Thyroid gland (tissue), 4 donors: ENCODE results near the gene CAMTA2. TPM values are rescaled to one million over a fixed set of nuclear protein-coding genes. Genes with fewer than 3 reads are reported as not detected.
"Not testable (repeated sequence)": the region's sequence is repeated elsewhere in the genome, so short reads cannot be mapped to it uniquely, and the experiment has no call there.

ENCODE experiments used
- DNase-seq, 2 donors: peaks; one replicate each; pipeline ENCODE4 v3.0.0-alpha.2; 2019
- H3K27ac ChIP-seq, 3 donors: fragments of 200-600 bp; sonication (generic); 1 replicate in 2 of 3; 2 replicates in 1 of 3; pipeline ENCODE4 v1.5.1; 2016 to 2019; ENCODE audit warnings: mild to moderate bottlenecking in 1 of 3, moderate library complexity in 1 of 3
- H3K27me3 ChIP-seq: fragments of 200-600 bp; sonication (generic); one replicate; pipeline ENCODE4 v1.5.1; 2019
- H3K36me3 ChIP-seq, 2 donors: fragments of 200-600 bp; sonication (generic); one replicate each; pipeline ENCODE4 v1.5.1; 2016 to 2019
- H3K4me1 ChIP-seq, 2 donors: fragments of 200-600 bp; sonication (generic); one replicate each; pipeline ENCODE4 v1.5.1; 2017 to 2019
- H3K4me3 ChIP-seq, 3 donors: fragments of 200-600 bp; sonication (generic); replicated peaks in 1 of 3; 1 replicate in 2 of 3; 2 replicates in 1 of 3; pipeline ENCODE4 v1.5.1; 2016; ENCODE audit warnings: mild to moderate bottlenecking in 1 of 3
- H3K9me3 ChIP-seq: fragments of 200-600 bp; sonication (generic); one replicate; pipeline ENCODE4 v1.5.1; 2017
- POLR2A ChIP-seq, 2 donors: fragments of 450-650 bp; IDR thresholded peaks; one replicate each; pipeline ENCODE4 v1.6.1; 2017; ENCODE audit warnings: antibody characterized with exemption in 2 of 2, mild to moderate bottlenecking in 2 of 2, moderate library complexity in 1 of 2
- WGBS, 2 donors: methylation state at CpG; one replicate each; pipeline ENCODE4 v1.1.5; 2017; 5-methylcytosine and 5-hydroxymethylcytosine counted together
- intact Hi-C: fragments of 100-400 bp; cut with DNase I; formaldehyde crosslinking; loops from one replicate; pipeline ENCODE4 v1.15.1; 2023
- total RNA-seq, 4 donors: library from RNA; depleted of rRNA; stranded (reverse); fragments of >200 nt; gene quantifications; one replicate each; pipeline ENCODE4 v1.2.3, GENCODE V29; 2016
- TF ChIP-seq, protein P1 (sequence below), 6 experiments: fragments of 200-600 bp in 3 of 6; fragments of 450-650 bp in 3 of 6; sonication (generic) in 3 of 6; IDR thresholded peaks; one replicate each; pipeline ENCODE4 v1.5.1; 2016 to 2019; ENCODE audit warnings: antibody characterized with exemption in 6 of 6, mild to moderate bottlenecking in 2 of 6, inconsistent platforms in 1 of 6, moderate library complexity in 1 of 6

CAMTA2 gene
- total RNA-seq, 4 donors from 2014 or later = 17.1 to 29.0 (median 20.4) TPM

DNA sequence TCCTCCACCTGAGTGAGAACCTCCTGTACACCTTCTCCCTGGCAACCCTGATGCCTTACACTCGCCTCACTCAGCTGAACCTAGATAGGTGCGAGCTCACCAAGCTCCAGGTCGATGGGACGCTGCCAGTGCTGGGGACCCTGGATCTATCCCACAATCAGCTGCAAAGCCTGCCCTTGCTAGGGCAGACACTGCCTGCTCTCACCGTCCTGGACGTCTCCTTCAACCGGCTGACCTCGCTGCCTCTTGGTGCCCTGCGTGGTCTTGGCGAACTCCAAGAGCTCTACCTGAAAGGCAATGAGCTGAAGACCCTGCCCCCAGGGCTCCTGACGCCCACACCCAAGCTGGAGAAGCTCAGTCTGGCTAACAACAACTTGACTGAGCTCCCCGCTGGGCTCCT, 54.7 kb downstream of the CAMTA2 start:
- Histone ChIP-seq H3K9me3 (no peaks in the 10 kb centered on the region), H3K4me3 (no peak overlapping the region), H3K4me1 (peaks cover 0 to 6% of the 10 kb centered on the region in 2 donors), H3K27me3 (no peaks in the 10 kb centered on the region), H3K27ac (no peak overlapping the region), H3K36me3 (peaks cover 5 to 10% of the 10 kb centered on the region in 2 donors)
- DNase-seq = no peak
- WGBS, 2 donors = 87 to 90% methylated on average over 12 of the region's 12 CpGs
- no peak for TF ChIP-seq POLR2A (IDR thresholded peaks at IDR 0.05)
- TF ChIP-seq, protein P1, sequence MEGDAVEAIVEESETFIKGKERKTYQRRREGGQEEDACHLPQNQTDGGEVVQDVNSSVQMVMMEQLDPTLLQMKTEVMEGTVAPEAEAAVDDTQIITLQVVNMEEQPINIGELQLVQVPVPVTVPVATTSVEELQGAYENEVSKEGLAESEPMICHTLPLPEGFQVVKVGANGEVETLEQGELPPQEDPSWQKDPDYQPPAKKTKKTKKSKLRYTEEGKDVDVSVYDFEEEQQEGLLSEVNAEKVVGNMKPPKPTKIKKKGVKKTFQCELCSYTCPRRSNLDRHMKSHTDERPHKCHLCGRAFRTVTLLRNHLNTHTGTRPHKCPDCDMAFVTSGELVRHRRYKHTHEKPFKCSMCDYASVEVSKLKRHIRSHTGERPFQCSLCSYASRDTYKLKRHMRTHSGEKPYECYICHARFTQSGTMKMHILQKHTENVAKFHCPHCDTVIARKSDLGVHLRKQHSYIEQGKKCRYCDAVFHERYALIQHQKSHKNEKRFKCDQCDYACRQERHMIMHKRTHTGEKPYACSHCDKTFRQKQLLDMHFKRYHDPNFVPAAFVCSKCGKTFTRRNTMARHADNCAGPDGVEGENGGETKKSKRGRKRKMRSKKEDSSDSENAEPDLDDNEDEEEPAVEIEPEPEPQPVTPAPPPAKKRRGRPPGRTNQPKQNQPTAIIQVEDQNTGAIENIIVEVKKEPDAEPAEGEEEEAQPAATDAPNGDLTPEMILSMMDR (IDR thresholded peaks at IDR 0.05) = no peak
- intact Hi-C loops = no loop called here

DNA sequence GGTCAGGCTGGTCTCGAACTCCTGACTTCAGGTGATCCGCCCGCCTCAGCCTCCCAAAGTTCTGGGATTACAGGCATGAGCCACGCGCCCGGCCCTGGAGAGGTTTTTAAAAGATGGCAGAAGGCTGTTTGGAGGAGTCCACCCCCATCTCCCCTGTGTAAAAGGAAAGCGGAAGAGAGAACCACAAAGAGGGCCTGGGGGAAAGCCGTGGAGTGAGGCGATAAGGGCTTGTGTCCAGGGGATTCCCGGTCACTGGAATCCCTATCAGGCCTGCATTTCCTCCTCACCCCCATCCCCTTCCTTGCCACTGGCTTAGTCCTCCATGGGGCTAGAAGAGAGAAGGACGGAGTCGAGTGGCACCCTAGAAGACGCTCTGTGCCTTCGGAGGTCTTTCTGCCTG, 55.5 kb downstream of the CAMTA2 start, which contains the start of gene GP1BA:
GP1BA (plus strand) TSS at position 315 of the 400 bp plus-strand sequence. CDS start 328 bp downstream, outside the sequence.
- H3K9me3 ChIP-seq = no peaks in the 10 kb centered on the region
- intact Hi-C loops = no loop called here
- H3K4me3 ChIP-seq = no peak within 1 kb of the TSS
- no peak within 1 kb of the TSS for H3K27ac ChIP-seq
- H3K27me3 ChIP-seq = no peaks in the 10 kb centered on the region
- DNase-seq = no peak
- TF ChIP-seq, protein P1 (IDR thresholded peaks at IDR 0.05) = no peak
- TF ChIP-seq POLR2A (IDR thresholded peaks at IDR 0.05) = no peak
- H3K36me3 ChIP-seq = peaks cover 0 to 3% of the 10 kb centered on the region in 2 donors
- WGBS, 2 donors = 80 to 86% methylated on average over 14 of the region's 14 CpGs
- H3K4me1 ChIP-seq = peaks cover 0 to 6% of the 10 kb centered on the region in 2 donors

DNA sequence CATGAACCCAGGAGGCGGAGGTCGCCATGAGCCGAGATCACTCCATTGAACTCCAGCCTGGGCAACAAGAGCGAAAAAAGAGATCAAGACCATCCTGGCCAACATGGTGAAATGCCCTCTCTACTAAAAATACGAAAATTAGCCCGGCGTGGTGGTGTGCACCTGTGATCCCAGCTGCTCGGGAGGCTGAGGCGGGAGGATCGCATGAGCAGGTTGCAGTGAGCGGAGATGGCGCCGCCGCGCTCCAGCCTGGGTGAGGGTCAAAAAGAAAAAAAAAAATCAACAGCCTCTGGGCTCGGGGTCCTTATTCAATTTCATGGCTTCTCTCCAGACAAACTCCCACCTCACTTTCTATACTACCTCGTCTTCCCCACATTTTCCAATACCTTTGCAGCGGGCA, 58.6 kb downstream of the CAMTA2 start:
- 97 to 98% methylated on average over 18 of the region's 18 CpGs for WGBS, 2 donors
- no peak for DNase-seq
- no peaks in the 10 kb centered on the region for H3K9me3 ChIP-seq
- intact Hi-C loops = no loop called here
- TF ChIP-seq, protein P1 (IDR thresholded peaks at IDR 0.05) = no peak
- TF ChIP-seq POLR2A (IDR thresholded peaks at IDR 0.05) = no peak
- H3K27me3 ChIP-seq = no peaks in the 10 kb centered on the region
- no peak overlapping the region for H3K4me3 ChIP-seq
- H3K4me1 ChIP-seq = peaks cover 0 to under 1% of the 10 kb centered on the region in 2 donors
- no peaks in the 10 kb centered on the region for H3K36me3 ChIP-seq
- H3K27ac ChIP-seq = no peak overlapping the region

DNA sequence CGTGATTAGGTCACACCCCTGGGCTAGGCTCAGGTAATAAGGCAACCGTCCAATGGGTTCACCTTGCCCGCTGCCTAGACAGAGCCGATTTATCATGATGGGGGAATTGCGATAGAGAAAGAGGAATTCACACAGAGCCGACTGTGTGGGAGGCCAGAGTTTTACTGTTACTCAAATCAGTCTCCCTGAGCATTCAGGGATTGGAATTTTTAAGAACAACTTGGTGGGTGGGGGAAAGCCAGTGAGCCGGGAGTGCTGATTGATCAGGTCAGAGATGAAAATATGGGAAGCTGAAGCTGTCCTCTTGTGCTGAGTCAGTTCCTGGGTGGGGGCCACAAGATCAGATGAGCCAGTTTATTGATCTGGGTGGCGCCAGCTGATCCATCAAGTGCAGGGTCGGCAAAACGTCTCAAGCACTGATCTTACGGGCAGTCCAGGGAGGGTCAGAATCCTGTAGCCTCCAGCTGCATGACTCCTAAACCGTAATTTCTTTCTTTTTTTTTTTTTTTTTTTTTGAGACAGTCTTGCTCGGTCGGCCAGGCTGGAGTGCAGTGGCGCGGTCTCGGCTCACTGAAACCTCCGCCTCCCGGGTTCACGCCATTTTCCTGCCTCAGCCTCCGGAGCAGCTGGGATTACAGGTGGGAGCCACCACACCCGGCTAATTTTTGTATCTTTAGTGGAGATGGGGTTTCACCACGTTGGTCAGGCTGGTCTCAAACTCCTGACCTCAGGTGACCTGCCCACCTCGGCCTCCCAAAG, 60.7 kb downstream of the CAMTA2 start:
- intact Hi-C loops, H3K4me1 ChIP-seq: not testable (repeated sequence)
- 88 to 90% methylated on average over 24 of the region's 24 CpGs for WGBS, 2 donors

DNA sequence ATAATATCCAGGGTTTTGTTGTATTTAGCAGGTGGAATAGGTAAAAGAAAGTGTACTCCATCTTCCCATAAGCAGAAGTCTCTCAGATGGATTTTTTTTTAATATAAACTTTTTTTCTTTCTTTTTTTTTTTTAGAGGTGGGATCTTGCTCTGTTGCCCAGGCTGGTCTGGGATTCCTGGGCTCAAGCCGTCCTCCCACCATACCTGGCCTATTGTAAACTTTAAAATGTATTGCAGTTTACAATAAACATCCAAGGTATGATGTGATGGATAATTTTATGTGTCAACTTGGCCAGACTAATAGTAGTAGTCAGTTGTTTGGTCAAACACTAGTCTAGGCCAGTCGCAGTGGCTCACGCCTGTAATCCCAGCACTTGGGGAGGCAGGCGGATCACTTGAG, 66.2 kb downstream of the CAMTA2 start:
- WGBS, 2 donors = 90 to 95% methylated on average over 4 of the region's 4 CpGs
- H3K4me3 ChIP-seq = no peak overlapping the region
- no peaks in the 10 kb centered on the region for H3K27me3 ChIP-seq
- no peaks in the 10 kb centered on the region for H3K36me3 ChIP-seq
- H3K9me3 ChIP-seq = no peaks in the 10 kb centered on the region
- no peak for DNase-seq
- intact Hi-C loops = no loop called here
- TF ChIP-seq POLR2A (IDR thresholded peaks at IDR 0.05) = no peak
- TF ChIP-seq, protein P1 (IDR thresholded peaks at IDR 0.05) = no peak
- no peaks in the 10 kb centered on the region for H3K4me1 ChIP-seq
- H3K27ac ChIP-seq = no peak overlapping the region

More for the DNA sequence above, 60.7 kb downstream of the CAMTA2 start:
- not testable (repeated sequence) for DNase-seq, H3K9me3 ChIP-seq, H3K4me3 ChIP-seq, H3K36me3 ChIP-seq, H3K27ac ChIP-seq, H3K27me3 ChIP-seq
